HL-60 (cell line): ENCODE measurements around the gene BACH1.

Source experiments
- POLR2AphosphoS5 ChIP-seq: IDR thresholded peaks from 2 replicates; pipeline ENCODE4 v1.6.1; 2012; ENCODE audit warnings: low read depth
- SPI1 ChIP-seq: IDR thresholded peaks from 2 replicates; pipeline ENCODE4 v1.6.1; 2012; ENCODE audit warnings: low read depth, mild to moderate bottlenecking, borderline replicate concordance
- TF ChIP-seq, protein P1 (sequence below): IDR thresholded peaks from one replicate; pipeline ENCODE4 v1.5.1; 2011; ENCODE audit warnings: low read length, control low read depth, inconsistent platforms; ENCODE audit not compliant: insufficient read depth

DNA sequence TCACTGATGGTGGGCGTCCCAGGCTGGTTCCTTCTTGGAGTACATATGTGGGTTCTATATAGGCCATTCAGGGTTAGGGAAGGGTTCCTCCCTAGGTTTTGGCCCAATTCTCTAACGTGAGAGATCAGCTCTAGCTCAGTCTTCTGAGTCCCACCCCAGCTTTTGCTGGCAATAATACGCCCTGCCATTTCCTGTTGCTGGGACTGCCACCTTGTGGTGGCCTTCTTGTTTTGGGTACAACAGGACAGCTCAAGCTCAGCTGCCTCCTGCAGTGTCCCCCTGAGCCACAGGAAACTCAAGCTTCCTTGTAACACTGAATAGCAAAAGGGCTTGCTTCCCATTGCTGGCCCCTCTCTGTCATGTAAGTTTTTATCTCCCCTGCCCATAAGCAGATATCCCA is 77.8 kb downstream of the BACH1 start:
- TF ChIP-seq, protein P1, sequence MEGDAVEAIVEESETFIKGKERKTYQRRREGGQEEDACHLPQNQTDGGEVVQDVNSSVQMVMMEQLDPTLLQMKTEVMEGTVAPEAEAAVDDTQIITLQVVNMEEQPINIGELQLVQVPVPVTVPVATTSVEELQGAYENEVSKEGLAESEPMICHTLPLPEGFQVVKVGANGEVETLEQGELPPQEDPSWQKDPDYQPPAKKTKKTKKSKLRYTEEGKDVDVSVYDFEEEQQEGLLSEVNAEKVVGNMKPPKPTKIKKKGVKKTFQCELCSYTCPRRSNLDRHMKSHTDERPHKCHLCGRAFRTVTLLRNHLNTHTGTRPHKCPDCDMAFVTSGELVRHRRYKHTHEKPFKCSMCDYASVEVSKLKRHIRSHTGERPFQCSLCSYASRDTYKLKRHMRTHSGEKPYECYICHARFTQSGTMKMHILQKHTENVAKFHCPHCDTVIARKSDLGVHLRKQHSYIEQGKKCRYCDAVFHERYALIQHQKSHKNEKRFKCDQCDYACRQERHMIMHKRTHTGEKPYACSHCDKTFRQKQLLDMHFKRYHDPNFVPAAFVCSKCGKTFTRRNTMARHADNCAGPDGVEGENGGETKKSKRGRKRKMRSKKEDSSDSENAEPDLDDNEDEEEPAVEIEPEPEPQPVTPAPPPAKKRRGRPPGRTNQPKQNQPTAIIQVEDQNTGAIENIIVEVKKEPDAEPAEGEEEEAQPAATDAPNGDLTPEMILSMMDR = peak; percentile 18
- no peak for TF ChIP-seq POLR2AphosphoS5
- TF ChIP-seq SPI1 = no peak
